ENCODE measurements around the gene TRMT11.
"Not testable (repeated sequence)": the region's sequence is repeated elsewhere in the genome, so short reads cannot be mapped to it uniquely, and the experiment has no call there.

The TRMT11 gene

DNA sequence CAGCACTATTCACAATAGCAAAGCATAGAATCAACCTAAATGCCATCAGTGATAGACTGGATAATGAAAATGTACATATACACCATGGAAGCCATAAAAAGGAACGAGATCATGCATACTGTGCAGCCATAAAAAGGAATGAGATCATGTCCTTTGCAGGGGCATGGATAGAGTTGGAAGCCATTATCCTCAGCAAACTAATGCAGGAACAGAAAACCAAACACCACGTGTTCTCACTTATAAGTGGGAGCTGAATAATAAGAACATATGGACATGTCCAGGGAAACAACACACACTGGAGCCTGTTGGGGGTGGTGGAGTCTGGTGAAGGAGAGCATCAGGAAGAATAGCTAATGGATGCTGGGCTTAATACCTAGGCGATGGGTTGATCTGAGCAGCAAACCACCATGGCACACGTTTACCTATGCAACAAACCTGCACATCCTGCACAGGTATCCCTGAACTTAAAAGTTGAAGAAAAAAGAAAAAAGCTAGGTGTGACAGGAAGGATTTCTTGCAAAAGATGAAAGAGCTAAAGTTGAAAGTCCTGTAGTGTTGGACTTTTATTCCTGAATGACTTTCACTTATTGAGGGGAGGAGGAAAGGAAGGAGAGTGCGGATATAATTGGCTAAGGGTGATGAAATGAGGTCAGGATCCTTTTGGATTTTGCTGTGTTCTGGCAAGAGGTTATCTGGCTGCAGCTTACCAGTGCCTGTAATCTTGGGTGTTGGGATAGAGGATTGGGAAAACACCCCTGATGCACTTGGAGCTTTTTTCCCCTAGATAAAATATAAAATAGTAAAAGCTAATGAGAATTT, 8.5 kb downstream of the TRMT11 start:
- no peak for DNase-seq

DNA sequence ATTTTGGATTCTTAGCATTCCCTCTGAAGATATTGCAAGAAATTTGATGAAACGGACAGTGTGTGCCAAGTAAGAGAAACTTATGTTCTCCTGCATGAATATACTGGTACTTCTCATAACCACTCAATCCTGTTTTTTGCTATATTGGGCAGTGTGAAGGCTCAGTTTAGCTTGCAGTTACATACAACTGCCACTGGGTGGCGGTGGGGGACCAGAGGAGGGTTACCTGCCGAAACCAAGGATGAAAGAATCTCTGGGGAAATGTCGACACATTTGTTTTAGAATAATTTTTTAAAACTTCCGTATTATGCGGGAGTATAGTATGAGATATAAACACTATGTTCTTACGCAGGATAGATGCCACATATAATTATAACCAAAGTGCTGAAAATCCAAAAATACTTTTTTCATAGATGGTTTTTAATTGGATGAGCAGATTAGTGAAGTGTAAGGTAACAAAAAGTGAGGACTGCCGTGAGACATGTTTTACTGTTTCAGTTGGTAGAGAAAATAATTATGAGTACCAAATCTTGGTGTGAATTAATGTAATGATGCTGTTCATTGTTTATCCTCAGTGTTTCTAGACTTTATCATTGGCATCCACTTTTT, 9.7 kb downstream of the TRMT11 start:
- peak; percentile 7 to 39 for DNase-seq

DNA sequence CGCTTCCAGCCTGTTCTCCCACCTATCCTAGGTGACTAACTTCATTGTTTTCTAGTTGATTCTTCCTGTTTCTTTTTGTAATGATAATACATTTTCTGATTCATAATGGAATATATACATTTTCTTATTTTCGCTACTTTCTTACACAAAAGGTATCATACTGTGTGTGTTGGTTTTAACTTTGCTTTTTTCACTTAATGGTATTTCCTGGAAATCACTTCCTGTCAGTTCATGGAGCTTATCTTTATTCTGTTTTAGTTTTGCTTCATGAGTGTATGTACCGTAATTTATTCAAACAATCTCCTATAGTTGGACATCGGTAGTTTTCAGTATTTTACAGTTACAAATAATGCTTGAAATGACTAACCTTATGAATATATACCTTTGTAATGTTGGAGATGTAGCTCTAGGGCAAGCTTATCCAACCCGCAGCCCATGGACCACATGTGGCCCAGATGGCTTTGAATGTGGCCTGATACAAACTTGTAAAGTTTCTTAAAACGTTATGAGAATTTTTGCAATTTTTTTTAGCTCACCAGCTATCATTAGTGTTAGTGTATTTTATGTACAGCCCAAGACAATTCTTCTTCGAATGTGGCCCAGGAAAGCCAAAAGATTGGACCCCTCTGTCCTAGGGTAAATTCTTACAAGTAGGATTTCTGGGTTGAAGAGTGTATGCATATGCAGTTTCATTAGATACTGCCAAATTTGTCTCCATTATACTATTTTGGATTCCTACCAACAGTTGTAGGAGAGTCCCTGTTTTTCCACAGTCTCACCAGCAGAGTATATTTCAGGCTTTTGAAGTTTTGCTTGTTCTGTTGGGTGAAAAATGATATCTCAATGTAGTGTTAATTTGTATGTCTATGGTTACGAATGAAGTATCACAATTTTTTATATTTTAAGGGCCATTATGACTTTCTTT, 16.7 kb downstream of the TRMT11 start:
- no peak for DNase-seq

DNA sequence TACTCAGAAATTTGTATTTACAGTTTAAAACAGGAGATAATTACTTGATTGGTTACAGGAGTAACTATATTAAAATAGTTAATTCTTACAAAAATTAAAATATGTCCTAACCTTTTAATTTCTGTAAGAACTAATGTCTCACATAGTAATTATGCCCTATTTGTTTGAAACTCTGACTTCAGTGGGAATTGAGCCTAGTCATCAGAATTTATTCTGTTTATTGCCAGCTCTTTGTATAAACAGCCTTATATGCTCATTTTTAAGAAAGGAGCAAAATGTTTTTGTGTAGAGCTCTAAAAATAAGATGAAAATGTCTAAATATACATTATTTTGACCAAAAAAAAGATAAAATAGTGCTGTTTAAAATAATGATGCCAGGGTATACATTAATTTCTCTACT, 21.5 kb downstream of the TRMT11 start:
- DNase-seq, result no peak

DNA sequence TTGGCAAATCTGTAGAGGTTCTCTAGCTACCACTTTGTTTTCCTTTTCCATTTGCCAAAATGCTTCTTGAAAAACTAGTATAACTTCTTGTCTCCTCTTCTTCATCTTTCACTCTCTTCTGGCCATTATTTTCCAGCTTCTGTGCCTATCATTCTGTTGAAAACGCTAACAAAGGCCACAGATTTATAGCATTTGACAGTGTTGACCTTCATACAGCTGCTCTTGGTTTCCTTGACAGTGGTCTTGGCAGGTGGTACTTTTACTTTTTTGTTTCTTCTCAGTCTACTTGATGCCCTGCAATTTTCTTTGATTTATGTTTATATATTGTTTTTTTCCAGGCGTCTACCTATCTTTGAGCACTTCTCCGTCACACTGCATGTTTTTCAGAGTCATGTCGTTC, 23.7 kb downstream of the TRMT11 start:
- DNase-seq, result no peak

GRCh38 chr6:126015863-126016262, 29.5 kb downstream of the TRMT11 start:
- no peak for DNase-seq

DNA sequence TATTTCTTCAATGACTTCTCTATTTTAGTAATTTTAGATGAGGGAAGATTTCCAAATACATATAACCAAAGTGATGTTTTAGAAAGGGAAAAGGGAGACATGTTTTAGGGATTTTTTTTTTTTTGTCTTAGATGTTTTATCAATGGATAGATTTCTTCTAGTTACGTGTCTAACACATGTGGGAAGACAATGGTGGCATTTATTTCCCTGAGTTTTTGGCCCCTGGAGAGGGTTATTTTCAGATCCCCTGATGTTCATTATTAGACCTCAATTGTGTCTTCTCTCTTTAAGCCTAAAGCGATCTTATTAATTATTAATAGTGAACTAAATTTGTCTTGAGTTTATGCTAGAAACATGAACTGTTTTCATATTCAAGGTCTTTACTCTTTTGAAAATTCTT, 30.3 kb downstream of the TRMT11 start:
- DNase-seq, result no peak

GRCh38 chr6:126017668-126018067, 31.3 kb downstream of the TRMT11 start:
- no peak for DNase-seq

- DNase-seq, result no peak
Observed at GRCh38 chr6:126020305-126021050, 34.1 kb downstream of the TRMT11 start.

DNA sequence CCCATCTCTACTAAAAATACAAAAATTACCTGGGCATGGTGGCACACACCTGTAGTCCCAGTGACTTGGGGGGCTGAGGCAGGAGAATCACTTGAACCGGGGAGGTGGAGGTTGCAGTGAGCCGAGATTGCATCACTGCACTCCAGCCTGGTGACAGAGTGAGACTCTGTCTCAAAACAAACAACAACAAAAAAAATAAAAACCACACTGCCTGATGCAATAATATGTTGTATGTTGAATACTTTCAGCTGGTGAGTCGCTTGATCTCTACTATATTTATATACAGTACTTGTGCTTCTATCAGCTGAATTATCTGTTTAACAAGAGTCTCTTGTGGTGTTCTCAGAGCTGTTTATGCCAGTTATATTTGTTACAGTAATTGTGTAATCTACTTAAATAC, 37.1 kb downstream of the TRMT11 start:
- not testable (repeated sequence) for DNase-seq

DNA sequence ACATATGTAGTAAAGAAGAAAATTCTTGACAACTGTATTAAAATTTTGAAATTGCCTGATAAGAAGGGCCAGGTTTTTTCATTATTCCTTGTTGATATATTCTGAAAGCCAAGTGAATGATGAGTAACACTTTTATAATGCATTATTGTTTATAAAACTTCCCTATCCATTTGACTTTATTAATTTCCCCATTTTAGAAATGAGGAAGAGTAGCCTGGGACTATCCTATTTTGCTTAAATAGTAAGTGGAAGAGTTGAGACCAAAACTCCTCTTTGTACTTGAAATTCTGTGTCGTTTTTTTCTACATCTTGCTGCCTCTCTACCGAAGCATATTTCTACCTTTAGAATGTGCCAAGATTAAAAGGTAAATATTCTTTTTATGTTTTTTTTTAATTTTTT, 39.7 kb downstream of the TRMT11 start:
- no peak for DNase-seq

- DNase-seq, result no peak
Observed at GRCh38 chr6:126027601-126028000, 41.3 kb downstream of the TRMT11 start.

- no peak for DNase-seq
Observed at GRCh38 chr6:126030045-126030444, 43.7 kb downstream of the TRMT11 start.

GRCh38 chr6:126033696-126034095, 47.4 kb downstream of the TRMT11 start:
- peak in 1 of 2 donors; percentile 16 for DNase-seq

DNA sequence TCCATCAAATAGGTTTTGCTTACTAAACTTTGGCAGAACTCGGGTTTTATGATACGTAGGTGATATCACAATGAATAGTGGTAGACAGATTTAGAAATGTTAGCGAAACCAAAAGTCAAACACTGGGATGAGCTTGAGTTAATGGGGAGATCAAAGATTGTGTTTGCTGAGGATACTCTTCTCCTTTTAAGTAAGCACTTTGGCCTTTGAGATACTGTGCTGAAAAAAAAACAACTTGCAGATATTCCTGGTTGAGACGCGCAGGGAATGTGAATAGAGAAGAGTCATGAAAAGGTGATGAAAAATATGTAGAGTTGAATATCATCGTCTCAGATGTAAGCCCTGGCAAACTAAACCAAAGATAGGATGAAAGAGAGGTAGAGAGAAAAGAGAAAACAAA, 48.3 kb downstream of the TRMT11 start:
- DNase-seq, result no peak

- DNase-seq, result no peak
Observed at GRCh38 chr6:126035764-126036163, 49.4 kb downstream of the TRMT11 start.

DNA sequence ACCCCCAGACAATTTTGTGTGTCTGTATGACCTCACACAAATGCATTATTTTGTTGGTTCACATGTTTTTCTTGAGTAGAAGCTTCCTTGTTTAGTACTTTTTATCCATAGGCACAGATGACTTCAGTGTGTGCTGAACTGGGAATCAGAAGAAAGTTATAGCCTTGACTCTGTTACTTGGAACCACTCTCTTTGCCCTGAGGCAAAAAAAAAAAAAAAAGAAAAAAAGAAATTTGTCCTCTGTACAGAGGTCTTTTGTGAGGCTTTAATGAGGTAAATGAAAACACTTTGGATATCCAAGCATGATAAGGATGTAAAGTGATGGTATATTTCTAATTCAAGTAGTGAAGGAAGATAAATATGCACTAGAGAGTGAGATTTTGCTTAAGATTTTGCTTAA, 51.9 kb downstream of the TRMT11 start:
- no peak for DNase-seq

- no peak for DNase-seq
Observed at GRCh38 chr6:126039284-126039683, 52.9 kb downstream of the TRMT11 start.

DNA sequence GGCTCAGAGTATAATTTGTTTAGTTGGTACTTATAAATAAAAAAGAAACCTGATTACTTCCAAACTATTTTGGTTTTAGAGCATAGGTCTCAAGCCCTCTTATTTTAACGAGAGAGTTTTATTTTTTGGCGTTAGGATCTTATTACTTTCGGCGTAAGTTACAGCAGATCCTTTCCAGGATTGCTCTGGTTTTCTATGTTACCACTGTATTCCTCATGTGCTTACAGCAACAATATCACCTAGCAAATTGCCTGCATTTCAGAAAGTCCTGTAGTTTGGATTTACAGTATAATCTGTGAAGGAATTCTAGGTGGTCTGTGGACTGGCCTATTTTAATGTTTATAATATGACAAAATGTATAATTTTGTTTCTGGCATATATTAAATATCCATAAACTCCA, 54.1 kb downstream of the TRMT11 start:
- no peak for DNase-seq

- DNase-seq, result peak in 1 of 2 donors; percentile 17
Observed at GRCh38 chr6:126040826-126041225, 54.5 kb downstream of the TRMT11 start.

GRCh38 chr6:126041516-126041915, 55.2 kb downstream of the TRMT11 start:
- no peak for DNase-seq

- no peak for DNase-seq
Observed at GRCh38 chr6:126042001-126042419, 55.7 kb downstream of the TRMT11 start.

DNA sequence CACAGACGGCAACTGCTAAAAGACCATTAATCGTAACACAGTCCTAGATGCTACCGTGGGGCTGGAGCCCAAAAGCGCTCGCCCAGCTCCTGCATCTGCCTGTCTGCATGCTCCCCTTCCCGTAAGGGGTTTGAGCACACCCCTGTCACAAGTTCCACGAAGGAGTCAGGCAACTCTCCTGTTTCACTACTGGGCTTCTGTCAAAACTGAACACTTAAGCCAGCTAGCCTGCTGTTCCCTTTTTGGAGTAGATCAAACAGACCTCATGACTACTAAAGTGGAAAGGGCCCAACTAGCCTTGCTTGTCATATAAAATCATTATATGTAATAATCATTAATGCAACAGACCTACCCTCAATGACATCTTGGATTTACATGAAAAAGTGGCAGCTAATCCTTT, 61.3 kb downstream of the TRMT11 start:
- DNase-seq, result no peak

Measured in bone marrow (tissue), 2 donors.